ENCODE results near the gene DAZAP2. TPM values are rescaled to one million over a fixed set of nuclear protein-coding genes. Genes with fewer than 3 reads are reported as not detected.
A peak's percentile ranks its signal among the peaks of the same experiment; 100 is the strongest.
"Not testable (repeated sequence)": the region's sequence is repeated elsewhere in the genome, so short reads cannot be mapped to it uniquely, and the experiment has no call there.

Gene DAZAP2
- total RNA-seq, 4 donors from 2014 or later = 197 to 255 (median 238) TPM

- no peak for DNase-seq (ENCODE audit: low spot score in 2 of 2)
- TF ChIP-seq EP300 (IDR thresholded peaks at IDR 0.05) = no peak
- no peak for TF ChIP-seq POLR2A (IDR thresholded peaks at IDR 0.05)
- no peak for TF ChIP-seq CTCF (IDR thresholded peaks at IDR 0.05)
- 90 to 100% methylated on average over 1 of the region's 1 CpG for whole genome bisulfite sequencing, 2 donors
- H3K27me3 ChIP-seq = no peaks in the 10 kb centered on the region
- no peaks in the 10 kb centered on the region for H3K9me3 ChIP-seq
- no peaks in the 10 kb centered on the region for H3K36me3 ChIP-seq
- no peaks in the 10 kb centered on the region for H3K4me1 ChIP-seq
- no peak overlapping the region for H3K4me3 ChIP-seq
- no peak overlapping the region for H3K27ac ChIP-seq
These were observed 47.2 kb downstream of the DAZAP2 start for GRCh38 chr12:51285843-51286242.

DNA sequence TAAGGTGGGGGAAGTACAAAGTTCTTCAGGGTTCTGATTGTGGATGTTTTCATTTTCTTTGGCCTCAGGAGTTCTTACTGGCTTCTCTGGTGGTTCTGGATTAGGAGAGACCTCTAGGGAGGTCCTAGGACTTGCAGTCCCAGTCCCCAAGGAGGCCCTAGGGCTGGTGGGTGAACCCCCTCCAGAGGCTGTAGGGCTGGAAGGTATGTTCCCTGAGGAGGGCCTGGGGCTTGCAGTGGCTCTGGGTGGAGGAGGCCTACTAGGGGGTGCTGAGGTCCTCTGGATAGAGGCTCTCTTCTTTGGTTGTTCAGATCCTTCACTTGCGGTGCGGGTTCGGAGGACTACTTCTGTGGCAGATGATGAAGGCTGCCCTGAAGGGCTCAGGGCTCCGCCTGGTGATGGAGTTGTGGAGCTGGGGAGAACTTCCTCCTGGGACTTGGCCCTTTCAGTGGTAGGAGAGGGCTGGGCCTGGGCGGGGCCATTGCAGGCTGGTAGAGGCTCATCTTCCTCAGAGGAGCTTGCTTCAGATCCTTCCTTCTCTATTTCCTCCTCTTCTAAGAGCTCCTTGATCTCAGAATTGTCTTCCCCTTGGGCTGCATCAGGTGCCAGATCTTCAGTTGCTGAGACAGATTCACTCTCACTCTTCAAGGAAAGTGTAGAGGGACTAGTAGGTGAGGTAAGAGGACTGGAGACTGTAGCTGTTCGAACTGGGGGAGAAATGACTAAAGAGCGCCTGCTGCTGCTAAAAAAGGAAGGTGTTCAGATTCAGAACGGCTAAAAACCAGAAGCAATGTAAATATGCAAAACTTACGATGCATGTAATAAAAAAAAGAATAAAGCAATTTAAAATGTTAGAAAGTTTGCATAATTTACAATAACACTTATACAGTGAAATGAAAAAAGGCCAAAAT, 53.2 kb downstream of the DAZAP2 start:
- WGBS, 2 donors = 82 to 89% methylated on average over 9 of the region's 9 CpGs
- DNase-seq (ENCODE audit: low spot score in 2 of 2) = peak in 1 of 2 donors; percentile 18
- H3K36me3 ChIP-seq, H3K27me3 ChIP-seq, H3K27ac ChIP-seq, H3K4me3 ChIP-seq, H3K9me3 ChIP-seq, H3K4me1 ChIP-seq: not testable (repeated sequence)

Other genes starting within 250 kb of the DAZAP2 start
- gene SLC11A2, start 212.4 kb upstream of the DAZAP2 start, total RNA-seq = 10 to 100 TPM; 44.0 to 81.9 (median 51.2) TPM
- gene LETMD1, start 190.5 kb upstream of the DAZAP2 start, total RNA-seq = 10 to 100 TPM; 52.3 to 72.4 (median 66.7) TPM
- gene CSRNP2, start 155.2 kb upstream of the DAZAP2 start, total RNA-seq = 10 to 100 TPM; 22.6 to 36.2 (median 31.1) TPM
- 10 to 100 TPM; 13.5 to 21.6 (median 19.5) TPM for gene TFCP2, start 65.7 kb upstream of the DAZAP2 start, total RNA-seq
- 10 to 100 TPM; 14.4 to 27.5 (median 21.9) TPM for gene POU6F1, start 20.8 kb upstream of the DAZAP2 start, total RNA-seq
- 10 to 100 TPM in 1 of 4 donors, 1 to 10 TPM in 3; 2.0 to 10.2 (median 4.4) TPM for gene SMAGP, start 31.6 kb downstream of the DAZAP2 start, total RNA-seq
- gene BIN2, start 85.3 kb downstream of the DAZAP2 start, total RNA-seq = 10 to 100 TPM in 1 of 4 donors, 1 to 10 TPM in 3; 2.8 to 11.1 (median 4.3) TPM
- not detected for gene CELA1, start 107.9 kb downstream of the DAZAP2 start, total RNA-seq
- gene GALNT6, start 152.6 kb downstream of the DAZAP2 start, total RNA-seq = 1 to 10 TPM; 1.0 to 6.3 (median 4.3) TPM
- 1 to 10 TPM in 3 of 4 donors, under 1 TPM in 1; 0.59 to 5.7 (median 1.5) TPM for gene SLC4A8, start 186.0 kb downstream of the DAZAP2 start, total RNA-seq